T-helper 2 cell treated with Interferon-gamma antibody and Interleukin-4, amounts not matched to agents 5 μg/mL and 100 μg/mL, for 36 hours (primary cell): ENCODE data around the gene VHLL.
A peak's percentile ranks its signal among the peaks of the same experiment; 100 is the strongest.

Experiments used
- DNase-seq: peaks from one replicate; pipeline ENCODE4 v3.0.0; 2021; ENCODE audit warnings: low spot score
- H3K27ac Mint-ChIP-seq: one replicate; pipeline ENCODE4 v1.8.0; 2021; ENCODE audit warnings: mild to moderate bottlenecking, mixed read lengths
- H3K27me3 Mint-ChIP-seq: one replicate; pipeline ENCODE4 v1.8.0; 2021; ENCODE audit warnings: low read depth, mixed read lengths
- H3K36me3 Mint-ChIP-seq: one replicate; pipeline ENCODE4 v1.8.0; 2021; ENCODE audit warnings: low read depth, mixed read lengths
- H3K4me1 Mint-ChIP-seq: one replicate; pipeline ENCODE4 v1.8.0; 2021; ENCODE audit warnings: low read depth, mixed read lengths
- H3K4me3 Mint-ChIP-seq: one replicate; pipeline ENCODE4 v1.8.0; 2022; ENCODE audit warnings: mild to moderate bottlenecking, moderate library complexity, mixed read lengths
- H3K9me3 Mint-ChIP-seq: one replicate; pipeline ENCODE4 v1.8.0; 2021; ENCODE audit warnings: mixed read lengths

Gene VHLL

GRCh38 chr1:156258859-156259258 is 40.2 kb downstream of the VHLL start:
- no peak overlapping the region for H3K27ac Mint-ChIP-seq
- H3K36me3 Mint-ChIP-seq = peaks cover 66% of the 10 kb centered on the region
- no peak for DNase-seq
- H3K4me3 Mint-ChIP-seq = no peak overlapping the region
- no peaks in the 10 kb centered on the region for H3K27me3 Mint-ChIP-seq
- no peaks in the 10 kb centered on the region for H3K9me3 Mint-ChIP-seq
- peaks cover 12% of the 10 kb centered on the region for H3K4me1 Mint-ChIP-seq

- Mint-ChIP-seq H3K27ac (peak overlapping the region; percentile 55), H3K36me3 (peaks cover 65% of the 10 kb centered on the region), H3K9me3 (no peaks in the 10 kb centered on the region), H3K4me1 (peaks cover 12% of the 10 kb centered on the region), H3K27me3 (no peaks in the 10 kb centered on the region), H3K4me3 (no peak overlapping the region)
- DNase-seq = no peak
Measured at GRCh38 chr1:156257711-156258110, 41.4 kb downstream of the VHLL start.

DNA sequence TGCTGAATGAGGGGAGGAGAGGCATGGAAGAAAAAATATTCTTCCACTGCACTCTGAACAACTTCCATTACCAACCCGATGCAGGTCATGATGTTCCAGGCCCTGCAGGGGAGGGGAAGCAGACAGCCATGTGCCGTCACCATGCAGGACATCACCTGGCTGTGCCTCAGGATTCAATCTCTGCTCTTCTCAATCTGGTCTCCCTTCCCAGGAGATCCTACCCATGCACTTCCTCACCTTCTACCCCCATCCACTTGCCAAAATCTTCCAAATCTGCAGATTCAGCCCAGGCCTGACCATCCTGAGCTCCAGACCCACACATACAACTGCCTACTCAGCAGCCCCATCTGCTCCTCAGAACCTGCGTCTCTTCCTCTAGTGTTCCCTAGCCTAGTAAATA is 45.5 kb downstream of the VHLL start:
- Mint-ChIP-seq H3K27ac (peak overlapping the region; percentile 49), H3K36me3 (peaks cover 62% of the 10 kb centered on the region), H3K9me3 (no peaks in the 10 kb centered on the region), H3K4me1 (peaks cover 30% of the 10 kb centered on the region), H3K4me3 (no peak overlapping the region), H3K27me3 (no peaks in the 10 kb centered on the region)
- no peak for DNase-seq

- peak overlapping the region; percentile 36 for H3K4me3 Mint-ChIP-seq
Measured at GRCh38 chr1:156251527-156251926, 47.6 kb downstream of the VHLL start.

GRCh38 chr1:156249593-156249992 is 49.5 kb downstream of the VHLL start:
- Mint-ChIP-seq H3K9me3 (no peaks in the 10 kb centered on the region), H3K4me3 (no peak overlapping the region), H3K36me3 (peaks cover 40% of the 10 kb centered on the region), H3K27ac (no peak overlapping the region), H3K27me3 (no peaks in the 10 kb centered on the region), H3K4me1 (peaks cover 32% of the 10 kb centered on the region)
- DNase-seq = no peak

More at GRCh38 chr1:156251527-156251926, 47.6 kb downstream of the VHLL start:
- peaks cover 46% of the 10 kb centered on the region for H3K36me3 Mint-ChIP-seq
- peak overlapping the region; percentile 63 for H3K27ac Mint-ChIP-seq
- no peak for DNase-seq
- no peaks in the 10 kb centered on the region for H3K27me3 Mint-ChIP-seq
- no peaks in the 10 kb centered on the region for H3K9me3 Mint-ChIP-seq
- H3K4me1 Mint-ChIP-seq = peaks cover 21% of the 10 kb centered on the region
